ENCODE data around the gene SYS1.
A peak's percentile ranks its signal among the peaks of the same experiment; 100 is the strongest.

Gene SYS1

DNA sequence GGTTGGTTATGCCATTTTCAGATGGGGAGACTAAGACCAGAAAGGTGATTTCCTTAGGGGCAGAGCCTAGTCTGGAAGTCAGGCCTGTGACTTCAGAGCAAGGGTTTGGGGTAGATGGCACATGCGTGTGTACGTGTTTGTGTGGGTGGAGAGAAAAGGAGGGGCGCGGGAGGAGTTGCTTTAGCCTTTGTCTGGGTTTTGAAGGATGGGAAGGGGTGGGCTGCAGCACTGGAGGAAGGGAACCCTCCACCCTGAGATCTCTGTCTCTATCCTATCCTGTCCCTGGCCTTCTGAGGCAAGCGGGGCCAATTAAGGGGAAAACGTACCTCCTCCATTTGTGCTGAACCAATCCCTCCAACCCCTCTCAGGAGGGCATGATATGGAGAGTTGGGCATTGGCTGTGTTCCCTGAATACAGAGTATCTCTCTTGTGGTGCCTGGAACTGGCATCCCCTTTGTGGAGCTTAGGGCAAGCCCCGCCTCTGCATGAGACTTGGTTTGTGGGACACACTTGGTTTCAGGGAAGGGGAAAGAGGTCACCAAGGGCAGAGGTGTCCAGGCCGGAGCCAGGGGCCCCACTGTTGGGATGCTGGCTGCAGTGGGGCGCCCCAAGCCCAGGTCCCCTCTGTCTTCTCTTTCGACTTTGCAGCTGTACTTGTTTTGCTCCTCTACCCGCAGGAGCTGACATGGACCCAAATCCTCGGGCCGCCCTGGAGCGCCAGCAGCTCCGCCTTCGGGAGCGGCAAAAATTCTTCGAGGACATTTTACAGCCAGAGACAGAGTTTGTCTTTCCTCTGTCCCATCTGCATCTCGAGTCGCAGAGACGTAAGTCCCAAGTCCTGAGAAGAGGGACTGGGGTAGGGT, 45.1 kb downstream of the SYS1 start, which contains the start of gene DBNDD2:
TSS of gene DBNDD2 (plus strand) at position 507 of the 863 bp plus-strand sequence. CDS start at position 686, 179 bp downstream.
- Histone ChIP-seq H3K27ac (ENCODE audit: low read depth, low read length) (no peak within 1 kb of the TSS), H3K9me2 (replicated peaks; ENCODE audit: control insufficient read depth, low read length) (no peaks in the 10 kb centered on the region), H3K4me2 (ENCODE audit: low read length) (peak within 1 kb of the TSS; percentile 97), H3F3A (ENCODE audit: control insufficient read depth, insufficient read depth) (peaks cover 8% of the 10 kb centered on the region), H3K4me3 (ENCODE audit: low read length) (peak within 1 kb of the TSS; percentile 87), H3K79me2 (ENCODE audit: control insufficient read depth, low read length) (no peaks in the 10 kb centered on the region), H3K9me3 (ENCODE audit: control insufficient read depth, insufficient read depth, low read length) (no peaks in the 10 kb centered on the region), H3K36me3 (ENCODE audit: control insufficient read depth, low read length) (no peaks in the 10 kb centered on the region), H3K4me1 (ENCODE audit: control insufficient read depth, low read length) (peaks cover 20% of the 10 kb centered on the region), H4K20me1 (ENCODE audit: control insufficient read depth, insufficient read depth, low read depth, low read length) (no peaks in the 10 kb centered on the region), H3K27me3 (ENCODE audit: control insufficient read depth, low read length) (peaks cover 25% of the 10 kb centered on the region)
- TF ChIP-seq, protein P1, sequence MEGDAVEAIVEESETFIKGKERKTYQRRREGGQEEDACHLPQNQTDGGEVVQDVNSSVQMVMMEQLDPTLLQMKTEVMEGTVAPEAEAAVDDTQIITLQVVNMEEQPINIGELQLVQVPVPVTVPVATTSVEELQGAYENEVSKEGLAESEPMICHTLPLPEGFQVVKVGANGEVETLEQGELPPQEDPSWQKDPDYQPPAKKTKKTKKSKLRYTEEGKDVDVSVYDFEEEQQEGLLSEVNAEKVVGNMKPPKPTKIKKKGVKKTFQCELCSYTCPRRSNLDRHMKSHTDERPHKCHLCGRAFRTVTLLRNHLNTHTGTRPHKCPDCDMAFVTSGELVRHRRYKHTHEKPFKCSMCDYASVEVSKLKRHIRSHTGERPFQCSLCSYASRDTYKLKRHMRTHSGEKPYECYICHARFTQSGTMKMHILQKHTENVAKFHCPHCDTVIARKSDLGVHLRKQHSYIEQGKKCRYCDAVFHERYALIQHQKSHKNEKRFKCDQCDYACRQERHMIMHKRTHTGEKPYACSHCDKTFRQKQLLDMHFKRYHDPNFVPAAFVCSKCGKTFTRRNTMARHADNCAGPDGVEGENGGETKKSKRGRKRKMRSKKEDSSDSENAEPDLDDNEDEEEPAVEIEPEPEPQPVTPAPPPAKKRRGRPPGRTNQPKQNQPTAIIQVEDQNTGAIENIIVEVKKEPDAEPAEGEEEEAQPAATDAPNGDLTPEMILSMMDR (IDR thresholded peaks at IDR 0.05; ENCODE audit: low read depth, low read length, poor library complexity, severe bottlenecking) = no peak
- TF ChIP-seq EZH2phosphoT487 (IDR thresholded peaks at IDR 0.05; ENCODE audit: borderline replicate concordance, low read length) = no peak

DNA sequence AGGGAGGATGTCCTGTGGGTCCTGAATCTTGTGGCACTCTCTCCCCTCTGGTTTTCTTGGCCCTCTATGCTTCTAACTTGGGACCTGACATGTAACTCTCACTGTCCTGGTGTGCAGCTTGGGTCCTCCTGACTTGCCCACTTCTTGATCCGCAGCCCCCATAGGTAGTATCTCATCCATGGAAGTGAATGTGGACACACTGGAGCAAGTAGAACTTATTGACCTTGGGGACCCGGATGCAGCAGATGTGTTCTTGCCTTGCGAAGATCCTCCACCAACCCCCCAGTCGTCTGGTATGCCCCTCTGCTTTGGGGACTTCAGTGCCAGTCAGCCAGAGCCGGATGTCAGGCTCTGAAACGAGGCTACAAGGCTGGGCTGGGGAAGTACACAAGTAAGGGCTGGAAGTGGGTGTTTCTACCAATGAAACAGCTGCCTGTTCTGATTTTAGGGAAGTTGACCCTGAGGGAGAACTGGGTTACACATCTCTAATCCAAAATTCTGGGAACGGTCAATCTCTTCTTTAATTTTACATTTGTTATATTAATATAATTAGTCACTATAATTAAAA, 45.8 kb downstream of the SYS1 start:
- Histone ChIP-seq H3K4me3 (ENCODE audit: low read length) (no peak overlapping the region), H3K27me3 (ENCODE audit: control insufficient read depth, low read length) (peaks cover 25% of the 10 kb centered on the region), H3K9me3 (ENCODE audit: control insufficient read depth, insufficient read depth, low read length) (no peaks in the 10 kb centered on the region), H3K36me3 (ENCODE audit: control insufficient read depth, low read length) (no peaks in the 10 kb centered on the region), H4K20me1 (ENCODE audit: control insufficient read depth, insufficient read depth, low read depth, low read length) (no peaks in the 10 kb centered on the region), H3K27ac (ENCODE audit: low read depth, low read length) (no peak overlapping the region), H3K9me2 (replicated peaks; ENCODE audit: control insufficient read depth, low read length) (no peaks in the 10 kb centered on the region), H3K4me1 (ENCODE audit: control insufficient read depth, low read length) (peaks cover 20% of the 10 kb centered on the region), H3F3A (ENCODE audit: control insufficient read depth, insufficient read depth) (peaks cover 8% of the 10 kb centered on the region), H3K4me2 (ENCODE audit: low read length) (no peak overlapping the region), H3K79me2 (ENCODE audit: control insufficient read depth, low read length) (no peaks in the 10 kb centered on the region)
- TF ChIP-seq EZH2phosphoT487 (IDR thresholded peaks at IDR 0.05; ENCODE audit: borderline replicate concordance, low read length) = no peak
- TF ChIP-seq, protein P1 (IDR thresholded peaks at IDR 0.05; ENCODE audit: low read depth, low read length, poor library complexity, severe bottlenecking) = no peak

DNA sequence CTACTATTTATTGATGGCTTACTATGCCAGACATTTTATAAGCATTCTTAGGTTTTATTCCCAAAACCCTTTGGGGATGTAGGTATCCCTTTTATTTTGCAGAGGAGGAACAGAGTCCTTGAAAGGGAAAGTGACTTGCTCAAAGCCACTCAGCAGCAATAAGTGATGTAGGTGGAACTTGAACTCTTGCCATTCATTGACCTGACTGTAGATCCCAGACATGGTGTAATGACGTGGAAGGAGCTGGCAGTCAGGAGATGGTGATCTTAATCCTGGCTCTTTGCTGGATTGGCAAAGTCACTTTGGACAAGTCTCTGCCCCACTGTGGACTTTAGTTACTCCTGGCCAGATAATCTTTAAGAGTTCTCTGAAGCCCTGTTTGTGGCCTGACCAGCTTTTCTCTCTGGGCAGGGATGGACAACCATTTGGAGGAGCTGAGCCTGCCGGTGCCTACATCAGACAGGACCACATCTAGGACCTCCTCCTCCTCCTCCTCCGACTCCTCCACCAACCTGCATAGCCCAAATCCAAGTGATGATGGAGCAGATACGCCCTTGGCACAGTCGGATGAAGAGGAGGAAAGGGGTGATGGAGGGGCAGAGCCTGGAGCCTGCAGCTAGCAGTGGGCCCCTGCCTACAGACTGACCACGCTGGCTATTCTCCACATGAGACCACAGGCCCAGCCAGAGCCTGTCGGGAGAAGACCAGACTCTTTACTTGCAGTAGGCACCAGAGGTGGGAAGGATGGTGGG, 46.7 kb downstream of the SYS1 start:
- TF ChIP-seq, protein P1 (IDR thresholded peaks at IDR 0.05; ENCODE audit: low read depth, low read length, poor library complexity, severe bottlenecking) = no peak
- TF ChIP-seq EZH2phosphoT487 (IDR thresholded peaks at IDR 0.05; ENCODE audit: borderline replicate concordance, low read length) = no peak
- Histone ChIP-seq H3K79me2 (ENCODE audit: control insufficient read depth, low read length) (no peaks in the 10 kb centered on the region), H3K4me2 (ENCODE audit: low read length) (no peak overlapping the region), H3K27ac (ENCODE audit: low read depth, low read length) (no peak overlapping the region), H3K4me3 (ENCODE audit: low read length) (no peak overlapping the region), H3K27me3 (ENCODE audit: control insufficient read depth, low read length) (peaks cover 22% of the 10 kb centered on the region), H3K9me3 (ENCODE audit: control insufficient read depth, insufficient read depth, low read length) (no peaks in the 10 kb centered on the region), H4K20me1 (ENCODE audit: control insufficient read depth, insufficient read depth, low read depth, low read length) (no peaks in the 10 kb centered on the region), H3F3A (ENCODE audit: control insufficient read depth, insufficient read depth) (peaks cover 2% of the 10 kb centered on the region), H3K4me1 (ENCODE audit: control insufficient read depth, low read length) (peaks cover 29% of the 10 kb centered on the region), H3K36me3 (ENCODE audit: control insufficient read depth, low read length) (no peaks in the 10 kb centered on the region), H3K9me2 (replicated peaks; ENCODE audit: control insufficient read depth, low read length) (no peaks in the 10 kb centered on the region)
